Measurements from ENCODE around the gene DDR1.
"Not testable (repeated sequence)": the region's sequence is repeated elsewhere in the genome, so short reads cannot be mapped to it uniquely, and the experiment has no call there.

The DDR1 gene

GRCh38 chr6:30894381-30894780, 10.1 kb downstream of the DDR1 start:
- no peak for DNase-seq (ENCODE audit: low read depth in 3 of 3)

GRCh38 chr6:30894935-30895334, 10.6 kb downstream of the DDR1 start:
- DNase-seq (ENCODE audit: low read depth in 3 of 3), result no peak

DNA sequence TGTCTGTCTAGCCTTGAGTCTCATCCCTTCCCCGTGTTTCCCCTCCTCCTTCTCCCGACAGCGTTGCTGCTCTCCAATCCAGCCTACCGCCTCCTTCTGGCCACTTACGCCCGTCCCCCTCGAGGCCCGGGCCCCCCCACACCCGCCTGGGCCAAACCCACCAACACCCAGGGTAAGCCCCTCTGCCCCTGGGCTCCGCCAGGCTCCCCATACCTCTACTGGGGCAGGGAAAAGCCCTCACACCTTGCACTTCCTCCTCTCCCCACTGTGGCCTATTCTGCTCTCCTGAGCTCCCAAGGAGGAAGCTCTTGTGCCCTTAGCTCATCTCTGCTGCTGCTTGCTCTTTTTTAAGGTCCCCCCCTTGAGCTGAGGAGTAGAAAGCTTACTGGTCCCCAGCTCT, 11.0 kb downstream of the DDR1 start:
- DNase-seq (ENCODE audit: low read depth in 3 of 3), result no peak

GRCh38 chr6:30896541-30896940, 12.2 kb downstream of the DDR1 start:
- DNase-seq (ENCODE audit: low read depth in 3 of 3), result no peak

- no peak for DNase-seq (ENCODE audit: low read depth in 3 of 3)
These were observed 13.6 kb downstream of the DDR1 start for GRCh38 chr6:30897882-30898281.

GRCh38 chr6:30898750-30899360, 14.5 kb downstream of the DDR1 start:
- no peak for DNase-seq (ENCODE audit: low read depth in 3 of 3)

DNA sequence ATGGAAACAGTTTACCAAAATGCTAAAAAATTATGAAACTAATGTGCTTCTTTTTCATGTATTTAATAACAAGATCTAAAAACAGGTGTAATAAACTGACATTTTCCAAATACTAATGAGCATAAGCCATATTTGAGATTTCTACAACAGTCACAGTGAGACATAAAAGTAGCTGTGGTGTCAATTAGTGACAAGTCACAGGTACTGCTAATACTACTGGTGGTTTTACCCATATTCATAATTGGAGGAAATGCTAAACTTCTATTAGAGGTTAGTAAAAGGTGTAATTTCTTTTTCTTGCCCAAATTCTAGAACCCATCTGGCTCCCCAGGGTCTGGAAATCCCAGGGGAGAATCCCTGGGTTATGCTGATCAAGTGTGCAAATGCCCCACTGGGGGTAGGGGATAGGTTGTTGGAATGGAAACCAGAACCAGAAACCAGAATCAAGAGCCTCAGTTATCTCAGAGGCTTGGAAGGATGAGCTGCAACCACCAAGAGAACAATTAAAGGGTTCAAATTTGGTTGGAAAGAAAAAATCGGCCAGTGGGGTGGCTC, 16.6 kb downstream of the DDR1 start:
- no peak for DNase-seq (ENCODE audit: low read depth in 3 of 3)

- DNase-seq (ENCODE audit: low read depth in 3 of 3), result no peak
These were observed 17.1 kb downstream of the DDR1 start for GRCh38 chr6:30901436-30901835.

DNA sequence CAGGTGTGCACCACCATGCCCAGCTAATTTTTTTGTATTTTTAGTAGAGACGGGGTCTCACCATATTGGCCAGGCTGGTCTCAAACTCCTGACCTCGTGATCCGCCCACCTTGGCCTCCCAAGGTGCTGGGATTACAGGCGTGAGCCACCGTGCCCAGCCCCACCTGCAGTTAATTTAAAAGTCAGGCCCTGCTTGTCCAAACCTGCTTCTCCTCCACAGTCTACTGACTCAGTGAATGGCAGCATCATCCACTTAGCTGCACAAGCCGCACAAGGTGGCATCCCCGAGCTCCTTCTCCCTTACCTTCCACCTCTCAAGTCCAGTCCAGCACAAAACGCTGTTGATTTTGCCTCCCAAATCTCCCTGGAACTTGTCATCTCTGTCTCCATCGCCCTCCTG, 17.9 kb downstream of the DDR1 start:
- not testable (repeated sequence) for DNase-seq (ENCODE audit: low read depth in 3 of 3)

GRCh38 chr6:30902709-30903108, 18.4 kb downstream of the DDR1 start:
- DNase-seq (ENCODE audit: low read depth in 3 of 3), result no peak

GRCh38 chr6:30903236-30903635, 18.9 kb downstream of the DDR1 start:
- DNase-seq (ENCODE audit: low read depth in 3 of 3), result no peak

- not testable (repeated sequence) for DNase-seq (ENCODE audit: low read depth in 3 of 3)
These were observed 23.0 kb downstream of the DDR1 start for GRCh38 chr6:30907290-30907757.

DNA sequence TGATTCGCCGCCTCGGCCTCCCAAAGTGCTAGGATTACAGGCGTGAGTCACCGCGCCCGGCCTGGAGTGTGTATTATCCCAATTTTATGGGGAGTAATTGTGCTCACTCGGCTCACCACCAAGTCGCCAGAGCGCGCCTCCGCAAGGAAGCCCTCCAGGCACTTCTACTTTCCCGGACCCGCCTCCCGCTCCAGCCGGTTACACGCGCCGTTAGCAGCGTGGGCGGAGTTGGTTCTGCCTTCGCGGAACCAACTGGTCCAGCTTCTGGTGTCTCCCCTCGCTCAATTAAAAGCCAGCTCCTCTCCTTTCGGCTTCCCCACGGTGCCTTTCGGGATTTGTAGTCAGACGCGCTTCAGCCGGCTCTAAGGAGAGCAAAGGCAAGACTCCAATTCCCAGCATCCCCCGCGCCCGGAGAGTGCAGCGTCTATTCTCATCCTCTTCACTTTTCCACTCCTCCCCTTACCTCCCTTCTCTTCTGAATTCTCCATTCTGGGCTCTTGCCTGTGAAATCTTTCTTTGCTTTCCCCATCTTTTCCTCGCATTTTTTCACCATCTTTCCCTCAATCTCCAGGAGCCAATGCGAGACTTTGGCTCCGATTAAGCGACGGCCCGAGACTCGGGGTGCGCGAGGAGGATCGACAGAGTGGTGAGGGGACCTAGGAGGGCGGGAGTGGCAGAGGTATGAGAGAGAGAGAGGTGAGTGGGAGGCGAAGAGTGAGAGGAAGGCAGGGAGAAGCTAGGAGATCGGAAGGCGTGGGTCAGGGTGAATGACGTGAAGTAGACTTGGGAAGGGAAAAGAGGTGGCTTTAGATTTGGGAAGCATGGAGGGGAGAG, 23.7 kb downstream of the DDR1 start, which contains the start of gene GTF2H4:
TSS of gene GTF2H4 (plus strand) at position 450 of the 834 bp plus-strand sequence.
- DNase-seq (ENCODE audit: low read depth in 3 of 3), result peak; percentile 81 to 92 (median 92)

DNA sequence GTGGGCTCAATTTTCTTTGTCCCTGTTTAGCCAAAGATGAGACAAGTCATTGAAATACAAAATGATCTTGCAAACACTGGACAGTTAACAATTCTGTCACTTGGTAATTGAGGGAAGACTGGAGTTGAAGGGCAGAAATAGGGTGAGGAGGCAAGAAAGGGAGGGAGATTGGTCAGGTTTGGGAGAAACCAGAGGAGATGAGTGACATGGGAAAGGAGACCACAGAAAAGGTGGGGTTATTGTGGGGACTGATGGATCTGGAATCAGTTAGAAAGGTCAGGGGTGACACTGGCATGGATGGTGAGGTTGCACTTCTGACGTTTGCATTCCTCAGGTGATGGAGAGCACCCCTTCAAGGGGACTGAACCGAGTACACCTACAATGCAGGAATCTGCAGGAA, 24.4 kb downstream of the DDR1 start:
- no peak for DNase-seq (ENCODE audit: low read depth in 3 of 3)

GRCh38 chr6:30910473-30910872, 26.2 kb downstream of the DDR1 start:
- DNase-seq (ENCODE audit: low read depth in 3 of 3), result not testable (repeated sequence)

GRCh38 chr6:30912746-30913520, 28.6 kb downstream of the DDR1 start:
- DNase-seq (ENCODE audit: low read depth in 3 of 3), result no peak

DNA sequence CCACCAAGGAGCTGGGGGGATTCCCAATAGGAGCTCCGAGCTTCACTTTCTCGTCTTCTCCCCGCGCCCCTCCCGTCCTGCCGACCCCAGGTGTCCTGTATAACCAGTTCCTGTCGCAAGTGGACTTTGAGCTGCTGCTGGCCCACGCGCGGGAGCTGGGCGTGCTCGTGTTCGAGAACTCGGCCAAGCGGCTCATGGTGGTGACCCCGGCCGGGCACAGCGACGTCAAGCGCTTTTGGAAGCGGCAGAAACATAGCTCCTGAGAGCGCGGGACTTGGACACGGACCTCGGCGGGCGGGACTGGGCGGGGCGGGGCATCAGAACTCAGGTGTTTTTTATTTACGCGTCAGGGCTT, 29.4 kb downstream of the DDR1 start:
- DNase-seq (ENCODE audit: low read depth in 3 of 3), result no peak

DNA sequence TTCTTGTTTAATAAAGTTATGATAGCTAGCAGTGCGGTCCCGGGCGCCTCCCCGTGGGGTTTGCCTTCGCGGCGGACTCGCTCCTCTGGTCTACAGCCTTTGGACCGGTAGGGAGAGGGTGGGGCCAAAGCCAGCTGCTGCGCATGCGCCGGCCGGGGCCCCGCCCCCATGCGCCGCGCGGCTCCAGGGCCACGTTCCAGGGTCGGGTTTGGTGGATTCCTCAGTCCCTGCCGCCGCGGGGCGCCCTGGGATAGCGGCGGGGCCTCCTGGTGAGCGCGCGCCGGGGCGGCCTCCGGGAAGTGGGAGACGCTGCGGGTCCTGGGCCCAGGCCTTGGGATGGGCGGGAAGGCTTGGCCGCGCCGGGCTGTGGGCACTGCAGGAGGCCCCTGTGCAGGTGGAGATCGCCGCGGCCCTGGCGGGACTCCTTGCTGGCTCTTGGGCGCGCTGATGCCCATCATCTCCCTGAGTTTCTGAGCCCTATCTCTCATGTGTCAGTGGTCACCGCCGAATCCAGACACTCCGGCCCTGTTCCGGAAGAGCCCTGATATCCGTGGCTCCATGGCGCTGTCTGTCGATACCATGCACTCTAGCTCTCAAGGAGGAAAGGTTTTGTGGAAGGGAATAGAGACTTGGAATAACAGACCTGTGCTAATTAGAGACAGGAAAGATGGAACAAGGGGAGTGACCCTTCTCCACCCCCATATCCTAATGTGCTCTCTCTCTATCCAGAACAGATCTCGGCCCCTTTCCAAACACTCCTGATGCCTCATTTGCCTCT, 29.9 kb downstream of the DDR1 start, which contains the start of gene VARS2:
TSS of gene VARS2 (plus strand) at position 163 of the 778 bp plus-strand sequence. CDS start at position 762, 599 bp downstream.
- peak; percentile 70 to 86 (median 82) for DNase-seq (ENCODE audit: low read depth in 3 of 3)

- DNase-seq (ENCODE audit: low read depth in 3 of 3), result peak in 1 of 3 experiments; percentile 14
These were observed 30.7 kb downstream of the DDR1 start for GRCh38 chr6:30914854-30915590.

DNA sequence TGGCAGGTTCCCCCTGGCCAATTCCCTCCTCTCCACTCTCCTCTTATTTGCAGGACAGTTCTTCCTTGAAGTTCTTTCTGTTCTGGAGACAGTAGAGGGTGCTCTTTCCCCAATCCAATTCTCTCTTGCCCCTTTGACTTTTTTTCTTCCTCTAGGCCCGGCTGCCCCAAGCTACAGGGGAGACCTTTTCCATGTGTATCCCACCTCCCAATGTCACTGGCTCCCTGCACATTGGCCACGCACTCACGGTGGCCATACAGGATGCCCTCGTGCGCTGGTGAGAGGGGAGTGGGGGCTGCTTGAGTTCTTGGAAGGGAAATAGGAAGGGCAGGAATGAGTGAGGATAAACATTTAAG, 31.2 kb downstream of the DDR1 start:
- DNase-seq (ENCODE audit: low read depth in 3 of 3), result no peak

DNA sequence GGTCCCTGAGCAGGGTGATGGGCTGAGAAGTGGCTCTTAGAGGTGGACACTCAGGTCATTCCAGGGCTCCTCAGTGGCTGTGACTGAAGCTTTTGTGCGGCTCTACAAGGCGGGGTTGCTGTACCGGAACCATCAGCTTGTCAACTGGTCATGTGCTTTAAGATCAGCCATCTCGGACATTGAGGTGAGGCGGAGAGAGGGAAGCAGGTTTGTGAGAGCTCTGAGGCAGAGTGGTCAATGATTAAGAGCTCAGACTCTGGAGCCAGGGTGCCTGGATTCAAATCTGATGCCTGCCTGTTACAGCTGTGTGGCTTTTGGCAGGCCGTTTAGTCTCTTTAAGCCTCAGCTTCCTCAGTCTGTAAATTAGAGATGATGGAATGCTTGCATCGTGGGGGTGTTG, 32.7 kb downstream of the DDR1 start:
- DNase-seq (ENCODE audit: low read depth in 3 of 3), result no peak
